Thoracic aorta (tissue), 2 donors: ENCODE results near the gene WT1. TPM values are rescaled to one million over a fixed set of nuclear protein-coding genes. Genes with fewer than 3 reads are reported as not detected.

Source experiments
- ATAC-seq: fragments of 150-250 bp; one replicate; pipeline ENCODE4 v1.8.0; 2017; ENCODE audit warnings: low read depth; ENCODE audit not compliant: insufficient number of reproducible peaks, low FRiP score
- DNase-seq: peaks from one replicate; pipeline ENCODE4 v3.0.0-alpha.2; 2020; ENCODE audit warnings: low spot score
- H3K27ac ChIP-seq, 2 donors: fragments of 200-600 bp; sonication (generic); 1 replicate in 1 of 2; 2 replicates in 1 of 2; pipeline ENCODE4 v1.5.1; 2016; ENCODE audit warnings: mild to moderate bottlenecking in 2 of 2, moderate library complexity in 2 of 2
- H3K27me3 ChIP-seq: fragments of 200-600 bp; sonication (generic); replicated peaks from 2 replicates; pipeline ENCODE4 v1.6.0; 2016; ENCODE audit warnings: mild to moderate bottlenecking; ENCODE audit not compliant: insufficient read depth
- H3K36me3 ChIP-seq: fragments of 200-600 bp; sonication (generic); one replicate; pipeline ENCODE4 v1.5.1; 2016
- H3K4me1 ChIP-seq, 2 donors: fragments of 200-600 bp; sonication (generic); 1 replicate in 1 of 2; 2 replicates in 1 of 2; pipeline versions ENCODE4 v1.5.1 to v1.6.0; 2016; ENCODE audit warnings: low read depth in 2 of 2, mild to moderate bottlenecking in 1 of 2; ENCODE audit not compliant: control insufficient read depth in 1 of 2
- H3K4me3 ChIP-seq: fragments of 200-600 bp; sonication (generic); 2 replicates; pipeline ENCODE4 v1.5.1; 2016; ENCODE audit warnings: mild to moderate bottlenecking
- H3K9me3 ChIP-seq: fragments of 200-600 bp; sonication (generic); 2 replicates; pipeline ENCODE4 v1.5.1; 2016
- total RNA-seq, 2 donors: library from RNA; depleted of rRNA; stranded (reverse); fragments of >200 nt; gene quantifications; one replicate each; pipeline versions ENCODE4 v1.1.0 to v1.2.3, GENCODE V29; 2016
- TF ChIP-seq, protein P1 (sequence below): fragments of 200-600 bp; sonication (generic); IDR thresholded peaks from one replicate; pipeline ENCODE4 v1.5.1; 2019; ENCODE audit warnings: antibody characterized with exemption

Gene WT1
- total RNA-seq, 2 donors from 2014 or later: 1.1 TPM; not detected in 1

DNA sequence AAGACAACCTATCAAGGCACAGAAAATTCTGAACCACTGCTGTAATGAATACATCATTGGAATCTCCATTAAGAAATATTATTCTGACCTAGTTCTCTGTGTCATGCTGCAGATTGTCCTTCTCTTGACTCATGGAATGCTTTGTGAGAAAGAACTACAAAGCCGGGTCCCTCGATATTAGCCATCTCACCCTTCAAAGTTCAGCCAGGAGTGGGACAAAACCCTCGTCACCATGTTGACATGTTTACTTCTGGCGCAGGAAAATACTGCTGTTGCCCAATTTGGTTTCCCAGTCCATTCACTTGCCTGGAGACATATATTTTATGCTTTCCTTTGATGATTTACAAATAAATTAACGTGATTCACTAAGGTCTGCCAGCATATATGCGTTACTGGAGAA is 10.9 kb upstream of the WT1 start:
- Histone ChIP-seq H3K4me1 (no peaks in the 10 kb centered on the region), H3K9me3 (no peaks in the 10 kb centered on the region), H3K4me3 (no peak overlapping the region), H3K27ac (no peak overlapping the region), H3K27me3 (no peaks in the 10 kb centered on the region), H3K36me3 (no peaks in the 10 kb centered on the region)
- TF ChIP-seq, protein P1, sequence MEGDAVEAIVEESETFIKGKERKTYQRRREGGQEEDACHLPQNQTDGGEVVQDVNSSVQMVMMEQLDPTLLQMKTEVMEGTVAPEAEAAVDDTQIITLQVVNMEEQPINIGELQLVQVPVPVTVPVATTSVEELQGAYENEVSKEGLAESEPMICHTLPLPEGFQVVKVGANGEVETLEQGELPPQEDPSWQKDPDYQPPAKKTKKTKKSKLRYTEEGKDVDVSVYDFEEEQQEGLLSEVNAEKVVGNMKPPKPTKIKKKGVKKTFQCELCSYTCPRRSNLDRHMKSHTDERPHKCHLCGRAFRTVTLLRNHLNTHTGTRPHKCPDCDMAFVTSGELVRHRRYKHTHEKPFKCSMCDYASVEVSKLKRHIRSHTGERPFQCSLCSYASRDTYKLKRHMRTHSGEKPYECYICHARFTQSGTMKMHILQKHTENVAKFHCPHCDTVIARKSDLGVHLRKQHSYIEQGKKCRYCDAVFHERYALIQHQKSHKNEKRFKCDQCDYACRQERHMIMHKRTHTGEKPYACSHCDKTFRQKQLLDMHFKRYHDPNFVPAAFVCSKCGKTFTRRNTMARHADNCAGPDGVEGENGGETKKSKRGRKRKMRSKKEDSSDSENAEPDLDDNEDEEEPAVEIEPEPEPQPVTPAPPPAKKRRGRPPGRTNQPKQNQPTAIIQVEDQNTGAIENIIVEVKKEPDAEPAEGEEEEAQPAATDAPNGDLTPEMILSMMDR: no peak
- no peak for DNase-seq
- no peak for ATAC-seq

DNA sequence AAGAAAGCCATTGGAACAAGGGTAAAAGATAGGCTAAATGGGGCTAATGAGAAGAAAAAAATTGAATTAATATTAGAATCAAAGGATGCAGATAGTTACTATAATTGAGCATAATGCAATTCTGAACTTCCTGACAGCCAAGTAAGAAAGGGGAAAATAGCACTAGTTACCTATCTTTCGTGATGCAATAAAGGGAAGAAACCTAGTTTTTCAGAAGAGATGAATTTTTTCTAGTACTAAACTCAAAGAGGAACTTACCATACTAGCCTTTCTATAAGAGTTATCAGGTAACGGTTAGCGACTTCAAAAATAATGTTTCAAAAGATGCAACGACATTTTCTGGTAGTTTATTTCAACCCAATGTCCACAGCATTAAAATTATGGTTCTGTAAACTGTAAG is 8.8 kb upstream of the WT1 start:
- H3K4me1 ChIP-seq: no peaks in the 10 kb centered on the region
- H3K27ac ChIP-seq: no peak overlapping the region
- no peaks in the 10 kb centered on the region for H3K27me3 ChIP-seq
- DNase-seq (no peak), ATAC-seq (no peak)
- TF ChIP-seq, protein P1: no peak
- H3K4me3 ChIP-seq: no peak overlapping the region
- H3K9me3 ChIP-seq: no peaks in the 10 kb centered on the region
- no peaks in the 10 kb centered on the region for H3K36me3 ChIP-seq

DNA sequence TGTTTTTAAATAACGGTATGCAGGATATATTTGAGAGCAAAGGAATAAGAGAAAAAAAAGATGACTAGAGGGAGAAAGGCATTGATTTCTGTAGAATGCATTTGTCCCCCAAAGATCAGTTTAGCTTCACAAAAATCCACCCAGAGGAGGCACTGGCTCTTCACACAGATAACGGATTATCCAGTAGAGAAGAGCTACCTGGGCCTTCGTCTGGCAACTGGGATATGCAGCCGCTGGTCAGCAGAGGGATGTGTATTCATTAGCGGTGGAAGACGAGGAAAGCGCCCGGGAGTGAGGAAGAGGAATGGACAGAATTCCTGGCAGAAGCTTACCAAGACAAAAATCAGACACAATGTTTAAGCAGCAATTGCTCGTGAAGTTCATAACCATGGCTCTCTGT is 5.6 kb upstream of the WT1 start:
- H3K4me3 ChIP-seq: no peak overlapping the region
- ATAC-seq (no peak), DNase-seq (no peak)
- no peaks in the 10 kb centered on the region for H3K9me3 ChIP-seq
- TF ChIP-seq, protein P1: no peak
- no peaks in the 10 kb centered on the region for H3K27me3 ChIP-seq
- H3K4me1 ChIP-seq: peaks cover 4 to 6% of the 10 kb centered on the region in 2 donors
- H3K36me3 ChIP-seq: no peaks in the 10 kb centered on the region
- no peak overlapping the region for H3K27ac ChIP-seq

DNA sequence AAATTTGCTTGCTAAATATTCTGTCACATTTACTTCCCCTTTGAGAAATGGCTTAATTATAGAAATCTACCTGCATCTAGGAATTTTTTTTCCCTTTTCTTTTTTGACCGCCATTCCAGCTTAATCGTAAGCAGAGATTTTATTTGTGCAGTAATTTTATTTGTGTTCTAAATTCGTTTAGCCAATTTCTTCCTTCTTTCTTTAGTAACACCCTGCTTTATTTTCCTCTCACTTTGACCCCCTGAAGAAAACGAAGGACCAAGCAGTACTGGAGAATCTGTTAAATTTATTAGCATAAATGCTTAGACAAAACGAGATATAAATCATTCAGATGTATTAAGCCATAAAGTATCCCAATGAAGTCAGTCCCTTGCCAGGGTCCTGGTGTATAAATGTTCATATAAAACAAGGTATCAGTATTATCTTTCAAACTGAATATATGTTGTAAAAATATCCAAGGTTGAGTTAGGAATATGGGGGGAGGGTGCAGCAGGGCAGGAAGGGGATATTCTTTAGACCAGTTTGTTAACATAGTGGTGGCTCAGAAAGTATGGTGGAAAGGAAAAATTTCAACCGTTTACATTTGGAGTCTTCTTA is 5.1 kb upstream of the WT1 start:
- Histone ChIP-seq H3K4me1 (peaks cover 6 to 10% of the 10 kb centered on the region in 2 donors), H3K27ac (no peak overlapping the region), H3K36me3 (no peaks in the 10 kb centered on the region), H3K27me3 (no peaks in the 10 kb centered on the region), H3K9me3 (no peaks in the 10 kb centered on the region), H3K4me3 (no peak overlapping the region)
- TF ChIP-seq, protein P1: no peak
- ATAC-seq: no peak
- no peak for DNase-seq

DNA sequence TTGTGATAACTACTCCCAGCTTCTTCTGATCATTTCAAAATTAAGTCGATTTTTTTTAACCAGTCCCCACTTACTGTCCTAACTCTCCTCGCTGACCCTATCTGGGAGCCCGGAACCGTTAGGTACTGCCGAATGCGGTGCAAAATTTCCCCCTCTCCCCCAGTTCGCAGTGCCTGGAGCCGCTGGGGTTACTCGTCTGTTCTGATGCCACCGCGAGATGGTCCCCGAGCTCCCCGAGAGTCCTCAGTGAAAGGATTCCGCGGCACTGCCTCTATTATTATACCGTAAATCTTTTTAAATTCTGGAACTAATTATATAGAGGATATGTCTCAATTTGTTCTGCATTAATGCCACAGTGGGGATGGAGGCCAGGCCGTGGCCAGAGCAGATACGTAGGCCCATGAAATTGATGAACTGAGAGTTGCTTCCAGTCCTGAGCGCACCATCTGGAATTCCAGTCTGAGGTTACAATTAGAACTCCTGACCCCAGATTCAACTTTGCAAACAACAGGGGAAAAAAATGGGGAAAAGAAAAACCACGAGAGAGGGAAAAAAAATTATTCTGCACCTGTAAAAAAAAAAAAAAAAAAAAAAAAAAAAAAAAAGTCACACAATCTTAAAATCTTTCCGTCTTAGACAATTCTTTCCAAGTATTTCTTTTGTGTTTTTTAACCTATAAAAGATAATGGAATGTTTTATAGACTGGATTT is 4.3 kb upstream of the WT1 start:
- H3K4me3 ChIP-seq: no peak overlapping the region
- peaks cover 6 to 15% of the 10 kb centered on the region in 2 donors for H3K4me1 ChIP-seq
- no peak for DNase-seq
- H3K9me3 ChIP-seq: no peaks in the 10 kb centered on the region
- no peaks in the 10 kb centered on the region for H3K27me3 ChIP-seq
- no peak overlapping the region for H3K27ac ChIP-seq
- TF ChIP-seq, protein P1: no peak
- H3K36me3 ChIP-seq: no peaks in the 10 kb centered on the region
- ATAC-seq: no peak
